Fibroblast of skin of right quadriceps (primary cell): Measurements from ENCODE around the gene GLDC.
"Not testable (repeated sequence)": the region's sequence is repeated elsewhere in the genome, so short reads cannot be mapped to it uniquely, and the experiment has no call there.

Source experiments
- DNase-seq: peaks from one replicate; pipeline ENCODE4 v3.0.0-alpha.2; 2013

The GLDC gene

GRCh38 chr9:6645355-6646292 is at the start of gene GLDC:
GLDC (minus strand) TSS chr9:6645729; CDS start chr9:6645499, 230 bp downstream.
- no peak for DNase-seq

GRCh38 chr9:6692881-6693361 is 47.4 kb upstream of the GLDC start:
- no peak for DNase-seq

GRCh38 chr9:6692433-6692832 is 46.9 kb upstream of the GLDC start:
- no peak for DNase-seq

GRCh38 chr9:6690675-6691070 is 45.1 kb upstream of the GLDC start:
- not testable (repeated sequence) for DNase-seq

- DNase-seq: no peak
Observed at GRCh38 chr9:6689893-6690674, 44.6 kb upstream of the GLDC start.

- no peak for DNase-seq
Observed at GRCh38 chr9:6687180-6687579, 41.7 kb upstream of the GLDC start.

- peak; percentile 25 for DNase-seq
Observed at GRCh38 chr9:6686396-6686795, 40.9 kb upstream of the GLDC start.

- no peak for DNase-seq
Observed at GRCh38 chr9:6681957-6682501, 36.5 kb upstream of the GLDC start.

GRCh38 chr9:6681147-6681956 is 35.8 kb upstream of the GLDC start:
- peak; percentile 97 for DNase-seq

GRCh38 chr9:6680797-6681146 is 35.2 kb upstream of the GLDC start:
- DNase-seq: no peak

- DNase-seq: no peak
Observed at GRCh38 chr9:6677803-6678202, 32.3 kb upstream of the GLDC start.

GRCh38 chr9:6676254-6676921 is 30.9 kb upstream of the GLDC start:
- DNase-seq: no peak

GRCh38 chr9:6675268-6675667 is 29.7 kb upstream of the GLDC start:
- no peak for DNase-seq

- DNase-seq: no peak
Observed at GRCh38 chr9:6673326-6674025, 27.9 kb upstream of the GLDC start.

- DNase-seq: no peak
Observed at GRCh38 chr9:6672118-6672517, 26.6 kb upstream of the GLDC start.

GRCh38 chr9:6671416-6671815 is 25.9 kb upstream of the GLDC start:
- DNase-seq: no peak

- DNase-seq: no peak
Observed at GRCh38 chr9:6669881-6670280, 24.4 kb upstream of the GLDC start.

- DNase-seq: peak; percentile 22
Observed at GRCh38 chr9:6667633-6668280, 22.2 kb upstream of the GLDC start.

GRCh38 chr9:6667080-6667479 is 21.6 kb upstream of the GLDC start:
- no peak for DNase-seq

GRCh38 chr9:6665628-6666027 is 20.1 kb upstream of the GLDC start:
- no peak for DNase-seq

- no peak for DNase-seq
Observed at GRCh38 chr9:6664204-6664680, 18.7 kb upstream of the GLDC start.
